ENCODE data around the gene ANKHD1. TPM values are rescaled to one million over a fixed set of nuclear protein-coding genes. Genes with fewer than 3 reads are reported as not detected.

The ANKHD1 gene
- total and polyA plus RNA-seq, 2 of the 8 experiments (the other 6 are each of a cell fraction or from before 2014, with no cell fraction given), result 69.9 to 108 TPM

GRCh38 chr5:140381351-140381750 lies 20.3 kb upstream of the ANKHD1 start:
- Histone ChIP-seq H2AK5ac (ENCODE audit: low read depth, low read length) (no peak overlapping the region), H3K23me2 (ENCODE audit: low read depth, low read length) (no peaks in the 10 kb centered on the region), H2BK5ac (ENCODE audit: low read depth, low read length) (no peak overlapping the region), H4K91ac (replicated peaks; ENCODE audit: insufficient read length, low read length) (no peak overlapping the region), H3K27me3 (replicated peaks in 1 of 4; ENCODE audit: control insufficient read depth in 3 of 4, extremely low read depth in 1 of 4, insufficient read depth in 3 of 4, low read length in 3 of 4) (no peaks in the 10 kb centered on the region), H3K23ac (ENCODE audit: insufficient read length) (no peak overlapping the region), H3K4me3 (ENCODE audit: extremely low read depth in 1 of 4, insufficient read depth in 2 of 4, low read depth in 3 of 4, low read length in 4 of 4) (no peak overlapping the region), H3K79me2 (ENCODE audit: control insufficient read depth in 1 of 2, insufficient read depth in 2 of 2, low read length in 2 of 2) (no peaks in the 10 kb centered on the region), H2BK20ac (ENCODE audit: low read length) (no peak overlapping the region), H3K9me3 (ENCODE audit: insufficient read depth in 2 of 2, low read depth in 1 of 2, low read length in 1 of 2) (no peaks in the 10 kb centered on the region), H3K9ac (replicated peaks in 1 of 4; ENCODE audit: extremely low read depth in 1 of 4, low read depth in 3 of 4, low read length in 3 of 4) (no peak overlapping the region), H2BK120ac (replicated peaks; ENCODE audit: low read depth, low read length) (no peak overlapping the region), H3K56ac (replicated peaks; ENCODE audit: insufficient read length, low read depth, low read length) (no peak overlapping the region), H4K20me1 (replicated peaks in 1 of 2; ENCODE audit: control insufficient read depth in 1 of 2, insufficient read depth in 2 of 2, low read length in 2 of 2) (no peaks in the 10 kb centered on the region), H3K79me1 (ENCODE audit: low read depth, low read length) (no peaks in the 10 kb centered on the region), H3K4ac (replicated peaks; ENCODE audit: insufficient read length, low read depth, low read length) (no peak overlapping the region), H2BK12ac (ENCODE audit: low read depth, low read length) (no peak overlapping the region), H3K36me3 (ENCODE audit: control insufficient read depth in 2 of 4, insufficient read depth in 4 of 4, low read length in 3 of 4) (no peaks in the 10 kb centered on the region), H4K5ac (ENCODE audit: insufficient read length, low read depth, low read length) (no peak overlapping the region), H2BK15ac (ENCODE audit: low read length) (no peak overlapping the region), H2AFZ (ENCODE audit: low read length) (no peak overlapping the region), H4K8ac (ENCODE audit: extremely low read depth, insufficient read depth, low read length) (no peak overlapping the region), H3K18ac (ENCODE audit: extremely low read depth, low read length) (no peak overlapping the region), H3K4me2 (ENCODE audit: insufficient read depth in 1 of 2, low read depth in 2 of 2, low read length in 2 of 2) (no peak overlapping the region), H3K27ac (ENCODE audit: low read depth, low read length) (no peak overlapping the region), H3K4me1 (replicated peaks in 1 of 4; ENCODE audit: control insufficient read depth in 3 of 4, insufficient read depth in 4 of 4, low read length in 3 of 4) (no peaks in the 10 kb centered on the region), H3K14ac (ENCODE audit: insufficient read length) (no peak overlapping the region)
- CTCF ChIA-PET (ENCODE audit: partially characterized antibody), result interaction anchor here (1.0 to 1.8 kb wide), 3 partner anchors 9 to 18 kb away, joined by 4 read pairs; no protein-coding TSS in a partner anchor
- DNase-seq (ENCODE audit: low read depth in 1 of 2, low spot score in 2 of 2) (no peak), FAIRE-seq (no peak)
- POLR2A ChIA-PET (ENCODE audit: partially characterized antibody), result interaction anchor here (0.9 kb wide), 1 partner anchor 36 kb away, joined by 3 read pairs; no protein-coding TSS in a partner anchor
- WGBS, 2 experiments (ENCODE audit: extremely low coverage in 1 of 2, insufficient coverage in 1 of 2, insufficient read length in 1 of 2, insufficient replicate concordance in 2 of 2, low coverage in 1 of 2, low lambda C conversion rate in 2 of 2, missing lambda C conversion rate in 1 of 2), result 93% methylated on average over 4 of the region's 4 CpGs; no CpG with 5 or more reads in 1 of the 2 experiments
- no peak for TF ChIP-seq SUZ12 (IDR thresholded peaks at IDR 0.05; ENCODE audit: low read length)
- TF ChIP-seq SP4 (IDR thresholded peaks at IDR 0.05; ENCODE audit: low read length), result no peak
- TF ChIP-seq HDAC2 (IDR thresholded peaks at IDR 0.05; ENCODE audit: borderline replicate concordance in 1 of 2, low read depth in 2 of 2, low read length in 2 of 2), result no peak
- no peak for TF ChIP-seq CHD1 (IDR thresholded peaks at IDR 0.05; ENCODE audit: low read depth, low read length)
- TF ChIP-seq TEAD4 (IDR thresholded peaks at IDR 0.05; ENCODE audit: low read depth, low read length), result no peak
- TF ChIP-seq TAF1 (IDR thresholded peaks at IDR 0.05; ENCODE audit: low read depth, low read length), result no peak
- no peak for TF ChIP-seq CEBPB (IDR thresholded peaks at IDR 0.05; ENCODE audit: low read depth, low read length)
- TF ChIP-seq BACH1 (IDR thresholded peaks at IDR 0.05; ENCODE audit: low read length), result no peak
- no peak for TF ChIP-seq ATF2 (IDR thresholded peaks at IDR 0.05; ENCODE audit: low read length)
- TF ChIP-seq USF2 (IDR thresholded peaks at IDR 0.05; ENCODE audit: low read length), result no peak
- TF ChIP-seq HDAC6 (IDR thresholded peaks at IDR 0.05; ENCODE audit: low read depth, low read length), result no peak
- no peak for TF ChIP-seq RNF2 (IDR thresholded peaks at IDR 0.05; ENCODE audit: borderline replicate concordance, low read depth, low read length, missing control alignments, poor library complexity, severe bottlenecking)

All from H1 (cell line).